GM18505 (cell line): ENCODE measurements around the gene WWOX.

Experiments
- ATAC-seq: cut with Tn5 transposase; IDR thresholded peaks from one replicate; pipeline ENCODE4 v1.9.1; 2021; ENCODE audit not compliant: unreplicated experiment
- POLR2A ChIP-seq: IDR thresholded peaks from 4 replicates; pipeline ENCODE4 v1.6.1; 2011; ENCODE audit warnings: borderline replicate concordance; ENCODE audit not compliant: insufficient read depth, insufficient read length; ENCODE audit errors: extremely low read depth

The WWOX gene

GRCh38 chr16:78461087-78461486 is 361.6 kb downstream of the WWOX start:
- ATAC-seq = no peak
- TF ChIP-seq POLR2A = no peak

DNA sequence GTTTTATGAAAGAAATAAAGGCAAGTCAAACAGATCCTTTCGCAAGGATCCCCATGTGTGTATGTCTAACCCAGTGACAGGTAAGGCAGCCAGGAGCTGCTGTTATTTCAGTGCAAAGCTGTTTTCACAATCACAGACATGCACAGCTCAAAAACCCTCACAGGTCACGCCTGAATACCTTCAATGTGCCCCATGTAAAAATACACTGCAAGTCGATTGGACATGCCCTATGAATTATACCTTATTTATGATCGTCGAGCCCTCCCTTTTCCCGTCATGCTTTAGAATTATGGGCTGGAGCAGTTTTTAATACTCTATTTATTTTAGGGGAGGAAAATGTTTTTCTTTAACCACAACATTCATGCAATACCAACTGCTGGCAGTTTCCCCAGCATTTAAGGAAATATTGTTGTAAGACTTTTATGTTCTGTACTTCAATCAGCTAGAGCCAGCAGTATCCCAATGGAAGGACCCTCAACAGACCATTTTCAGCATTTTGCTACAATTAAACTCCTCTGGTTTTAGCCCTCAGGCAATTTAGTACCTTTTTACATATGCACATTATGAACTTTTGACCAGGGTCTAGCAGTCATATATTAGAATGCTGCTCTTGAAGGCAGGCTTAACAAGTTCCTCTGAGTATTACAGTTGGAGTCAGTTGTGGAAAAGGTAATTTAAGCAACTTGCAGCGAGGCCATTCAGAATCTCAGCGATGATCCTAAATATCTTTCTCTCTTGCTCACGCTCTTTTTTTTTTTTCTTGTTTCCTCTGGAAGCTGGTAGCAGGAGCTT is 362.2 kb downstream of the WWOX start:
- TF ChIP-seq POLR2A = no peak

DNA sequence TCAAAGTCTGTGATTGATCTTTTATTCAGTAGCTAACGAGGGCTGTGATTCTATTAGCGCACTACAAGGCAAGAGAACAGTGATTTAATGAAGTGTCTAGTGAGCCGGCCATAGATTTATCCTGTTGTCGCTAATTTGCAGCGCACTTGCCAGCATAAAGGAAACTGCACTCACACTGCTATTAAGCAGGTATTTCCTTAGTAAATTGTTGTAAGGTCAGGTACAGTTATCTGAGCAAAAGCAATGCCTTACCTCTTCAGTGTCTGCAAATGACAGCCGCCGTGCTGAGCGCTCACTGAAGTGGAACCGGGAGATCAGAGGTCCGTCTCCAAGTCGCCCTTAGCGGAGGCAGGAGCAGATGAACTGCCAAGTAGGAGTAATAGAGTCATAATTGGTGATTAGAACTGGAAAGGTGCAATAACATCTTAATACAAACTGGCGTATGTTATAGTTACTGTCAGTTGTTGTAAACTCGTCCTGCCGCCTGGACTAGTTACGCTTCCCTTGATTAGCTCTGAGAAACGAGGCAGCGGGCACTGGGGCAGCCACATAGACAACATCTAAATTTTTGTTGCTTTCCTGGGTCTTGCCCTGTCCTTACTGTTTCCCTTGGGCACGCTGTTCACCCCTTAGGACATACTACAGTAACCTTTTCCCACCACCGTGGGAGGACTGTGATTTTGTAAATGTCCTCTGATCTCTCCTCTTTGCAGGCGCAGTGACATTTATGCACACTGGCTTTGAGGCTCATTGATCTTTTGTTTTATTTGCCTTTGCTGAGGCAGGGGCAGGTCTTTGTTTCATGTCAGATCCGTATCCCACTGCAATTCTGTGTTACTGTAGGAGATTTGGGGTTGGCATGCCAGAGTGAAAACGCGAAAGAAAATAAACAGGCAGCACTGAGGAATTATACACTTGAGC is 363.1 kb downstream of the WWOX start:
- ATAC-seq = no peak
- no peak for TF ChIP-seq POLR2A

More for the DNA sequence above, 362.2 kb downstream of the WWOX start:
- ATAC-seq = no peak

GRCh38 chr16:78463591-78463990 is 364.1 kb downstream of the WWOX start:
- TF ChIP-seq POLR2A = no peak
- no peak for ATAC-seq

- ATAC-seq = no peak
- no peak for TF ChIP-seq POLR2A
Measured at GRCh38 chr16:78464833-78465232, 365.4 kb downstream of the WWOX start.

GRCh38 chr16:78465730-78466129 is 366.3 kb downstream of the WWOX start:
- TF ChIP-seq POLR2A = no peak
- ATAC-seq = no peak

DNA sequence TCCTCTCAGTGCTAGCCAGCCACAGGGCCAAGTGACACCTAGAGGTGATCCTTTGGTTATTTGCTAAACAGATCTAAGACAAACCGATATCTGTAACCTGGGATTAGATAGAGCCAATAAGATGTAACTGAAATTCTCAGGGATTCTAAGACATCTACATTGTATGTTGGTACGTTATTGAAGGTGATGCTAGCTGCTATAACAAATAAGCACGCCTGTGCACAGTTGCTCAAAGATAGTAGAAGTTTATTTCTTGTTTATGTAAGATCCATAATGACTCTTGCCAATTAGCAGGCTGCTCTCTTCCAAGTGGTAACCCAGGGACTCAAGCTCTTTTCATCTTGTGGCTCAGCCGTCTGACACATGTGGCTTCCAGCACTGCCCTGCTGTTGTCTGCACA is 370.3 kb downstream of the WWOX start:
- ATAC-seq = no peak
- TF ChIP-seq POLR2A = no peak

DNA sequence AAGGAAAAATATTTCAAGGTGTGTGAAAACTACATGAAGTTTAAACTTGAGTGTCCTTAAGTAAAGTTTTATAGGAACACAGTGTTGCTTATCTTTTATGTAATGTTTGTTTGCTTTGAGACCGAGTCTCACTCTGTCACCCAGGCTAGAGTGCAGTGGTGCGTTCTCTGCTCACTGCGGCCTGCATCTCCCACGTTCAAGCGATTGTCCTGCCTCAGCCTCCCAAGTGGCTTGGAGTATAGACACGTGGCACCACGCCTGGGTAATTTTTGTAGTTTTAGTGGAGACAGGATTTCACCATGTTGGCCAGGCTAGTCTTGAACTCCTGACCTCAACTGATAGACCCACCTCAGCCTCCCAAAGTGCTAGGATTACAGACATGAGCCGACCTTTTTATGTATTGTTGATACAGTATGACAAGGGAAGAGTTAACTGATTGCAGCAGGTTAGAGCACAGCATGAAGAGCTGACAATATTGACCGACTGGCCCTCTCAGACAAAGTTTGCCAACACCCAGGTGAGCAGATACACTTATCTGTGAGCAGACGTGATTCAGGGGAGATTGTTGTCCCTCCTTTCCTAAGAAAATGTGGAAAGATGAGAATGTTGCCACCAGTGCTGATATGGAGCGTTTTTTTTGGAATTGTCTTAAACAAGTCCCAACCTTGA is 373.7 kb downstream of the WWOX start:
- ATAC-seq = no peak
- no peak for TF ChIP-seq POLR2A

- TF ChIP-seq POLR2A = no peak
- ATAC-seq = no peak
Measured at GRCh38 chr16:78474762-78475161, 375.3 kb downstream of the WWOX start.

GRCh38 chr16:78476615-78477014 is 377.2 kb downstream of the WWOX start:
- ATAC-seq = no peak
- TF ChIP-seq POLR2A = no peak

DNA sequence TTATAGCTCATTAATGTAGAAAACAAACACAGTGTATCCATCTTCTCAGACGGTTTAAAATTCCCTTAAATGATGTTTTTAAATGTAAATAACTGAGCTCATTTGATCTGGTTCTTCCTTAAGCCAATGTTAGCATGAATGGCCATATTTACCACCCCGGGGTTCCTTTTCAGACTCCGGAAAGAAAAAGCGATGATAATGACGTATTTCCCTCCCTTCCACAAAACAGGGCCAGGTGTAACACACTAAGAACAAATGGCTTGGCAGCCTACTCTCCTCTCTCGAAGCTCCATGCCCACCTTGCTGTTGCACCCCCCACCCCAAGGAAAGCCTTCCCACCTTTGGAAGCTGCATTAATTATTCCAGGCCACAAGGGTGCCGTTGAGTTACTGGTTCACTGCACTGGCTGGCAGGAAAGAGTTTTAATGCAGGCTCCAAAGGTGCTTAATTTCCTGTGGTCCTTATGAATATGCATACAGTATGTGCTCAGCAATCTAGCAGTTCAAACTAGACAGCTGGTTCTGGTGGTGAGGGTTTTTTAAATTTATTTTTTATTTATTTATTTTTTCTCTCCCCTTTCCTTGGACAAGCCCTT is 378.9 kb downstream of the WWOX start:
- no peak for TF ChIP-seq POLR2A
- ATAC-seq = no peak

- TF ChIP-seq POLR2A = no peak
- ATAC-seq = no peak
Measured at GRCh38 chr16:78479723-78480122, 380.3 kb downstream of the WWOX start.

GRCh38 chr16:78480588-78480987 is 381.1 kb downstream of the WWOX start:
- no peak for TF ChIP-seq POLR2A

More at GRCh38 chr16:78480588-78480987, 381.1 kb downstream of the WWOX start:
- ATAC-seq = no peak
